Stimulated activated CD4-positive, alpha-beta T cell treated with anti-CD3 and anti-CD28 coated beads, Interleukin-4, amount 100 ng/mL, for 1 hour (primary cell): ENCODE data around the gene ZBTB42.

Experiments
- DNase-seq: peaks from one replicate; pipeline ENCODE4 v3.0.0-alpha.2; 2020

The ZBTB42 gene

GRCh38 chr14:104800771-104801519, at the start of gene ZBTB42:
TSS of gene ZBTB42 (plus strand) at chr14:104801101. CDS start at chr14:104801198, 97 bp downstream.
- peak; percentile 63 for DNase-seq

DNA sequence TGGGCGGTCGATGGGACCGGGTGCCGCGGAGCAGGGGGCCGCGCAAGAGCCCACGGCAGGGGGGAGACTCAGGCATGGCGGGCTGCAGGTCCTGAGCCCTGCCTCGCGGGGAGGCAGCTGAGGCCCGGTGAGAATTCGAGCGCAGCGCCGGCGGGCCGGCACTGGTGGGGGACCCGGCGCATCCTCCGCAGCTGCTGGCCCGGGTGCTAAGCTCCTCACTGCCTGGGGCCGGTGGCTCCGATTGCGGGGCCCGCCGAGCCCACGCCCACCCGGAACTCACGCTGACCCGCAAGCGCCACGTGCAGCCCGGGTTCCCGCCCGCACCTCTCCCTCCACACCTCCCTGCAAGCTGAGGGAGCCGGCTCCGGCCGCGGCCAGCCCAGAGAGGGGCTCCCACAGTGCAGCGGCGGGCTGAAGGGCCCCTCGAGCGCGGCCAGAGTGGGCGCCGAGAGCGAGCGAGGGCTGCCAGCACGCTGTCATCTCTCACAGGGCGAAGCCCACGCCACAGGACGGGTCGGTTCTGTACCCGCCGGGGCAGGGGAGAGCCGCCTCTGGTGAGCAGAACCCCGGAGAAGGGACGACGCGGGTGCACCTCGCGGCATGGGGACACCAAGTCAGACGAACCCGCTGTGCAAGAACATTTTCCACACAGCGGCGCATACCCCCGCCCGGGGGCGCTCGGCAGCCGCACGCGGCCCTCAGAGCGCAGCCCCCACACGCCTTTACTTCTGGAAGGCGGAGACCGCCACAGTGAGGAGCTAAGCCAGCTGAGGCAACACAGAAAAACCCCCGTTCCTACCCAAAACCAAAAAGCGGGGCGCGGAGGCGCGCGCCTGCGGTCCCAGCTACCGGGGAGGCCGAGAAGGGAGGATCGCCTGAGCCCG, 49.1 kb upstream of the ZBTB42 start:
- DNase-seq, result no peak

DNA sequence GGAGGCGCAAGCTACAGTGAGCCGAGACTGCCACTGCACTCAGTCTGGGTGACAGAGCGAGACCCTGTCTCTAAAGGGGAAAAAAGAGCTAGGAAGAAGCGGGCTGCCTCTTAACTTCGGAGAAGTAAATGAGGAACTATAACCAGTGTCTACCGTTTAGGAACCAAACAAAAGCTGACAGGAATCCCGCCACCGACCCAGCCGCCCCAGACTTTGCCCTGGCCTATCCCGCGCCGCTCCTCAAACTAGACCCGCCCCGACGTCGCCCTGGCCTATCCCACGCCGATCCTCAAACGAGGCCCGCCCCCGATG, 48.5 kb upstream of the ZBTB42 start:
- no peak for DNase-seq

- peak; percentile 100 for DNase-seq
These were observed 48.0 kb upstream of the ZBTB42 start, which contains the start of gene SIVA1 for GRCh38 chr14:104752735-104753527. TSS of gene SIVA1 (plus strand) at chr14:104753147. CDS start at chr14:104753202, 55 bp downstream.

GRCh38 chr14:104753528-104754212, 47.2 kb upstream of the ZBTB42 start:
- DNase-seq, result no peak

DNA sequence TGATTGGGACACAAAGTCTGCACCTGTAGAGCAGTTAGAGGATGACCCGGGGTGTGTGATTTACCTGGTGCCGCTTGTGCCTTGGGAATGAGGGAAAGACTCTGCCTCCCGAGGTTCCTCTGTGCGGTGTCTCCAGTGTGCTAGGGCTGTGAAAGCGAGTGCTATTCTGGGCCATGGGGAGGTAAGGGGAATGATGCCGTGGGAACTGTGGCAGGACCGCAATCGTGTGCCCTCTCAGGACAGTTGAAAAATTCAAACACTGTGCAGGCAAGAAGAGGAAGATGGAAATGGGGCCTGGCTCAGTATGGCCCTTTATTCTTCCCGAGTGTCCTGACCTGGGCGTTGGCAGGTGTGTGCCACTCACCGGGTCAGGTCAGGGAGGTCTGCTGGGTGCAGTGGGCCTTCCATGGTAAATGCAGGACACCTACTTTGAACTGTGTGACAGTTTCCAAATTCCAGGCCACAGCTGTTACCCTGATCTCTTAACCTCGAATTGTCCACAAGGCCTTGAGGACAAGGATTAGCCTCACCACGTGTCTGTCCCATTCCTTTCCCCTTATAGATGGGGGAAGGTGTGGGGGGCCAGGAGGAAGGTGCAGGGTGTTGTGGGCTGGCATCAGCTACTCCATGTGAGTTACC, 46.6 kb upstream of the ZBTB42 start:
- DNase-seq, result no peak

- no peak for DNase-seq
These were observed 45.3 kb upstream of the ZBTB42 start for GRCh38 chr14:104755621-104756020.

GRCh38 chr14:104756477-104757237, 44.2 kb upstream of the ZBTB42 start:
- no peak for DNase-seq

- no peak for DNase-seq
These were observed 43.7 kb upstream of the ZBTB42 start for GRCh38 chr14:104757238-104757585.

- no peak for DNase-seq
These were observed 43.1 kb upstream of the ZBTB42 start for GRCh38 chr14:104757681-104758392.

- DNase-seq, result no peak
These were observed 41.6 kb upstream of the ZBTB42 start for GRCh38 chr14:104758981-104759969.

GRCh38 chr14:104765517-104765916, 35.4 kb upstream of the ZBTB42 start:
- no peak for DNase-seq

GRCh38 chr14:104766256-104766862, 34.5 kb upstream of the ZBTB42 start:
- no peak for DNase-seq

DNA sequence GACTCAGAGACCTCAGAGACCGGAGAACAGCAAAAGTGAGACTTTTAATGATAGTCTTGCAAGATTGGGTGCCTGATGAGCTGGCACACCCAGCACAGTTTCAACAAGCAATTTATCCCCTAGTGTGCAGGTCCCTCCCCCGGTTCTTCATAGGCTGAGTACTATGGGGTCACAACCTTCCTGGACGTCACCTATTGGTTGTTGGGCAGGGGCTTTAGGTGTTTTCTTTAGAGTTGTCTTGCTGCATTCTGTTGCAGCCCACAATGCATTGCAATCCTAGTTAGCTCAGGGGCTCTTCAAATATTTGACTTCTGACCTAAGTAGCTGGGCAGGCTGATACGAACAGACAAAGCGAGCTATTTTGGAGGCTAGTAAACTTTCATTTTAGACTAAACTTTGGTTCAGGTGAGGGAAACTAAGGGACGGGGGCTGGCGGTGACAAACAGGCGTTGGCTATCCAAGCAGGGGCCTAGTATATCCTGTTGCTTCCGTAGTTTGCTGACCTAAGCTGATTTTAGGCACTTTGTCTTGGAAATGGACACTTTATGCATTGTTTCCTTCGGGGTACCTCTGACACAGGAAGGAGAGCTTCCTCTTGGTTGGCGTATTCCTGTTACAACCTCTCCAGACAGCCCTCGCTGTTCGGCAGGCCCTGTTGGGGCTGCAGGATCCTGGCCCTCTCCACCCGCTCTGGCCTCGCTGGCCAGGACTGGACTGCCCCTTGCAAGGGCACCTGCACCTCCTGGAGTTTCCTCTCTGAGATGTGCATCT, 33.9 kb upstream of the ZBTB42 start:
- DNase-seq, result no peak

DNA sequence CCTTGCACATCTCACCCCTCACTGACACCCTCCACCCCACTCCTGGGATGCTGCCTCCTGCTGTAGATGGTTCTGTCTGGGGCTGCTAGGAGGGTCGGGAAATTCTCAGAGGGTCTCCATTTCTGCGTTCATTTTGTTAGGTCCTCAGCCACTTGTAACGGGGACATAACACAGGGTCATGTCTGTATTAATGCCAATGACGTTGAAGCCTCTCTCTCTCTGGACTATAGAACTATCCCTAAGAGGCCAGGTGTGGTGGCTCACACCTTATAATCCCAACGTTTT, 33.3 kb upstream of the ZBTB42 start:
- no peak for DNase-seq

DNA sequence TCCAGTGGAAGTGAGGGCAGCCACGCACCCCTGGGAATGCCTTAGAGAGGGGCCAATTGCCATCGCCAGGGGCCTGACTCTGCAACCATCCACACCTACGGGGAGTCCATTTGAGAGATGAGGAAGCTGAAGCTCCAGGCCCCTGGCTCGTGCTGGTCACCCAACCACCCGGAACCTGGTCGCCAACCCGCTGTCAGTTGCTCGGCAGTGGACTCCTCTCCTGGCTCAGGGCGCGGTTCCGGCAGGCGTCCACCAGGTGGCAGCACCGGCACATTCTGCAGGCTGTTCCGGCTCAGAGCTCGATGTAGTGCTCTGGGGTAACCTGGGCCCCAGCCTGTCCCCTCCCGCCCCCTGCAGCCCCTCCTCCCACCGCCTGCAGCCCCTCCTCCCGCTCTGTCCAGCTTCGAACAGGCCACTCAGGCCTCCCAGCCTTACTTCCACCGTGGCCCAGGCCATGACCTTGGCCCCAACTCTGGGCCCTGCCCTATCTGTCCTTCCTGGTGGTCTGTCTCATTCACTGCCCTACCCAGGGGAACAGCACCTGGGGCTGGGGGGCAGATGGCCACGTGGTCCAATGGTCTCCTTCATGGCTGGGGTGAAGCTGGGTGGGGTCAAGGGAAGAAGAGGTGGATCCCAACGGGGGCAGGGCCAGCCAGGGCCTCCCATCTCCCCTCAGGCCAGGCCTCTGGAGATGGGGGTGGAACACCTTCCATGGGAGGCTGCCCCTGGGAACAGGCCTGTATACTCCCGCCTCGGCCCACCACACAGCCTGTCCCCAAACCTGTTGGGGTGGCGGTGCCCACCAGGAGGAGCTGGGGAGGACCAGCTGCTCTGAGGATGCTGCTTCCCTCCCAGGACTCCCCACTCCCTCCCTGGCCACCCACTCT, 32.2 kb upstream of the ZBTB42 start:
- peak; percentile 94 for DNase-seq

GRCh38 chr14:104769324-104770071, 31.4 kb upstream of the ZBTB42 start:
- no peak for DNase-seq
